Adrenal gland (tissue), 12 donors: ENCODE measurements around the gene DCAF6. TPM values are rescaled to one million over a fixed set of nuclear protein-coding genes. Genes with fewer than 3 reads are reported as not detected.

Experiments
- DNase-seq, 7 donors: peaks; one replicate each; pipeline ENCODE4 v3.0.0-alpha.2; 2019 to 2020
- H3K27ac ChIP-seq, 5 donors: fragments of 200-600 bp; sonication (generic) in 4 of 5; 1 replicate in 3 of 5; 2 replicates in 2 of 5; pipeline versions ENCODE4 v1.5.1 to v1.8.0; 2016 to 2020; ENCODE audit warnings: mild to moderate bottlenecking in 1 of 5
- H3K27me3 ChIP-seq: fragments of 200-600 bp; 2 replicates; pipeline ENCODE4 v1.8.0; 2021
- H3K36me3 ChIP-seq, 2 donors: fragments of 200-600 bp; replicated peaks in 1 of 2; 1 replicate in 1 of 2; 2 replicates in 1 of 2; pipeline versions ENCODE4 v1.5.1 to v1.8.0; 2018 to 2022
- H3K4me1 ChIP-seq, 2 donors: fragments of 200-600 bp; replicated peaks in 1 of 2; 1 replicate in 1 of 2; 2 replicates in 1 of 2; pipeline versions ENCODE4 v1.5.1 to v1.8.0; 2018 to 2021
- H3K4me3 ChIP-seq, 4 donors: fragments of 200-600 bp; sonication (generic) in 3 of 4; one replicate each; pipeline ENCODE4 v1.5.1; 2016 to 2018
- H3K9me3 ChIP-seq, 3 donors: fragments of 200-600 bp; sonication (generic) in 1 of 3; replicated peaks in 1 of 3; 1 replicate in 2 of 3; 2 replicates in 1 of 3; pipeline versions ENCODE4 v1.5.1 to v1.8.0; 2016 to 2021
- POLR2A ChIP-seq, 2 donors: fragments of 450-650 bp; IDR thresholded peaks; one replicate each; pipeline ENCODE4 v1.6.1; 2017; ENCODE audit warnings: antibody characterized with exemption in 2 of 2, mild to moderate bottlenecking in 2 of 2, moderate library complexity in 1 of 2
- WGBS, 4 donors: extraction: QIAGEN DNeasy Blood & Tissue Kit in 2 of 4; methylation state at CpG; one replicate each; pipeline versions ENCODE4 v1.1.5 to v1.1.7; 2013 to 2017; 5-methylcytosine and 5-hydroxymethylcytosine counted together
- intact Hi-C, 2 donors: fragments of 100-400 bp; cut with DNase I; formaldehyde crosslinking; loops; one replicate each; pipeline versions ENCODE4 v1.14.1 to v1.15.0; 2022 to 2023
- polyA plus RNA-seq, 3 donors: library from polyadenylated mRNA; stranded (reverse); fragments of 200-250 nt in 2 of 3; fragments of 350-450 nt in 1 of 3; fragmentation: Illumina TruSeq in 1 of 3; extraction: RNeasy Lipid Tissue Mini Kit (QIAGEN cat#74804) in 1 of 3; gene quantifications; one replicate each; pipeline ENCODE4 v1.2.3, GENCODE V29; 2013 to 2014
- total RNA-seq, 9 donors: library from RNA; depleted of rRNA in 4 of 9; stranded (reverse); fragments of >200 nt in 4 of 9; fragments of 120-200 nt in 1 of 9; fragmentation: NEBNext Ultra II Directional in 1 of 9; extraction: Animal tissue kit (Norgen Biotek cat#: 25700) in 1 of 9; gene quantifications; one replicate each; pipeline versions ENCODE4 v1.1.0 to v1.2.4, GENCODE V29; 2013 to 2023
- TF ChIP-seq, protein P1 (sequence below), 6 experiments: fragments of 450-650 bp in 4 of 6; fragments of 200-600 bp in 2 of 6; sonication (generic) in 1 of 6; IDR thresholded peaks; 1 replicate in 5 of 6; 2 replicates in 1 of 6; pipeline versions ENCODE4 v1.5.1 to v1.8.0; 2016 to 2021; ENCODE audit warnings: antibody characterized with exemption in 6 of 6, mild to moderate bottlenecking in 2 of 6, moderate library complexity in 1 of 6
- donor health status: healthy with polysubstance abuse.
- donor health status: Bipolar disorder and iron deficiency.
- donor health status: DM: yes; HTN: yes; CAD: no.
- donor health status: DM: no; HTN: no; CAD: no.
- donor health status: DM: no; HTN: no; CAD: no.
- donor health status: DM: yes; HTN: yes; CAD: no.

Gene DCAF6
- total and polyA plus RNA-seq, 12 donors = 46.4 to 160 (median 90.5) TPM

DNA sequence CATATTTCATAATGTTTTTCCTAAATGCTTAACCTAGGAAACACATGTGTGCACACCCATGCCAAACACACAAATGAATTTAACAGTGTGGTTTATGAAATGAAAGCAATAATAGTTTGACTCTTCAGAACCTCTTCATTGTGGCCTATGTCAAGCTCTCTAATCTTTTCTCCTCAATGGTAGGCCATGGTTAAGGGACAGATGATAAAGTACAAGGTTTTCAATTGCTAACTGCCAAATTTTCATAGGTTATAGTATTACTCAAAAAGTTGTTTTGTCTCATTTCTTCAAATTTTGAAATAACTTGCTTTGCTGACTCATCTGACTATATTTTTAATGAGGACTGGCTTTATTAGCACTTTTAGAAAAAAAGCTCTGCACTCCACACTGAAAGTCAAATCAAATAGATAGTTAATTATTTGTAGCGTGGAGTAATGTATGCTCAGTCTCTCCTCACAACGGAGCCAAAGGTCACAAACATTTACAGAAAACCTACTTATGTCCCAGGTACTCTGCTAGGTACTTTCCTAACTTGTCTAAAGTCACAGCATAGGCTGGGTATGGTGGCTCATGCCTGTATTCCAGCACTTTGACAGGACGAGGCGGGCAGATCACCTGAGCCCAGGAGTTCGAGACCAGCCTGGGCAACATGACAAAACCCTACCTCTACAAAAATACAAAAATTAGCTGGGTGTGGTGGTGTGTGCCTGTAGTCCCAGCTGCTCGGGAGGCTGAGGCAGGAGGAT, 19.5 kb upstream of the DCAF6 start:
- Histone ChIP-seq H3K4me1 (peaks cover 4 to 6% of the 10 kb centered on the region in 2 donors), H3K9me3 (no peaks in the 10 kb centered on the region), H3K27ac (no peak overlapping the region), H3K27me3 (no peaks in the 10 kb centered on the region), H3K36me3 (no peaks in the 10 kb centered on the region), H3K4me3 (no peak overlapping the region)
- intact Hi-C loops = no loop called here
- no peak for DNase-seq
- no peak for TF ChIP-seq POLR2A (IDR thresholded peaks at IDR 0.05)
- TF ChIP-seq, protein P1, sequence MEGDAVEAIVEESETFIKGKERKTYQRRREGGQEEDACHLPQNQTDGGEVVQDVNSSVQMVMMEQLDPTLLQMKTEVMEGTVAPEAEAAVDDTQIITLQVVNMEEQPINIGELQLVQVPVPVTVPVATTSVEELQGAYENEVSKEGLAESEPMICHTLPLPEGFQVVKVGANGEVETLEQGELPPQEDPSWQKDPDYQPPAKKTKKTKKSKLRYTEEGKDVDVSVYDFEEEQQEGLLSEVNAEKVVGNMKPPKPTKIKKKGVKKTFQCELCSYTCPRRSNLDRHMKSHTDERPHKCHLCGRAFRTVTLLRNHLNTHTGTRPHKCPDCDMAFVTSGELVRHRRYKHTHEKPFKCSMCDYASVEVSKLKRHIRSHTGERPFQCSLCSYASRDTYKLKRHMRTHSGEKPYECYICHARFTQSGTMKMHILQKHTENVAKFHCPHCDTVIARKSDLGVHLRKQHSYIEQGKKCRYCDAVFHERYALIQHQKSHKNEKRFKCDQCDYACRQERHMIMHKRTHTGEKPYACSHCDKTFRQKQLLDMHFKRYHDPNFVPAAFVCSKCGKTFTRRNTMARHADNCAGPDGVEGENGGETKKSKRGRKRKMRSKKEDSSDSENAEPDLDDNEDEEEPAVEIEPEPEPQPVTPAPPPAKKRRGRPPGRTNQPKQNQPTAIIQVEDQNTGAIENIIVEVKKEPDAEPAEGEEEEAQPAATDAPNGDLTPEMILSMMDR (IDR thresholded peaks at IDR 0.05) = no peak
- WGBS, 4 donors = 95 to 98% (median 97%) methylated on average over 6 of the region's 6 CpGs

DNA sequence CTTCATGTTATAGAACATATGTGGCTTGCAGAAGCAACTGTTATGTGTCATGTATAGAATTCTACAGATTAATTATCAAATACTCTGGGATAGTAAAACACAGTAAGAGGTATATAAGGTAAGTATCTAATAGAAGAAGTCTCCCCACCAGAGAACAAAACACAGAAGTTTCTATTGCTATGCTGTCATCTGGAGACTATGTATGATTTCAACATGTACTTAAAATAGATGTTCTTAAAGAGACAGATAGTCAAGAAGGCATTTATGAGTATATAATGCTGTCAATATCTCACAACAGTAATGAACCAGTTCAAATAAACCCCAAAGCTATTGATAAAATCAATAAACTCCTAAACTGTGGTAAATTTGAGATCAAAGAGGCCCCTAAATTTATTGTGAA, 14.5 kb upstream of the DCAF6 start:
- H3K4me1 ChIP-seq = peaks cover 15 to 28% of the 10 kb centered on the region in 2 donors
- H3K36me3 ChIP-seq = no peaks in the 10 kb centered on the region
- no peaks in the 10 kb centered on the region for H3K9me3 ChIP-seq
- H3K27ac ChIP-seq = no peak overlapping the region
- no peak for DNase-seq
- no peak overlapping the region for H3K4me3 ChIP-seq
- H3K27me3 ChIP-seq = no peaks in the 10 kb centered on the region
- TF ChIP-seq, protein P1 (IDR thresholded peaks at IDR 0.05) = no peak
- no peak for TF ChIP-seq POLR2A (IDR thresholded peaks at IDR 0.05)
- intact Hi-C loops = no loop called here

DNA sequence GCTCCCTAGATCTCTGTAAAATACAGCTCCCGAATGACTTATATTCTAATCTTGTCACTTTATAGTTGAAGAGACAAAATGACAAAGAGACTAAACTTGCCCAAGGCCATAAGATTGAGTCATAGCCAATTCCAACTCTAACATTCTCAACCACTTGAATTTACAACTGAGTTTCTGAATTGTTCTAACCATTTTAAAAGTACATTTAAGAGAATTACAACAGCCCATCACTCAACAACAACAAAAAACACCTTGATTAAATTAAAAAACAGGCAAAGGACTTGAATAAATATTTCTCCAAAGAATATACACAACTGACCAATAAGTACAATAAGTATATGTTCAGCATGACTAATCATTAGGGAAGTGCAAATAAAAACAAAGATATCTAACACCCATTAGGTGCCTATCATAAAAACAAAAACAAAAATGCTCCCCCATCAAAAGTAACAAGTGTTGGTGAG, 13.8 kb upstream of the DCAF6 start:
- Histone ChIP-seq H3K36me3 (no peaks in the 10 kb centered on the region), H3K4me3 (no peak overlapping the region), H3K27ac (no peak overlapping the region), H3K27me3 (no peaks in the 10 kb centered on the region), H3K4me1 (peaks cover 15 to 32% of the 10 kb centered on the region in 2 donors), H3K9me3 (no peaks in the 10 kb centered on the region)
- DNase-seq = no peak
- intact Hi-C loops = no loop called here
- TF ChIP-seq, protein P1 (IDR thresholded peaks at IDR 0.05) = no peak
- TF ChIP-seq POLR2A (IDR thresholded peaks at IDR 0.05) = no peak
- WGBS, 4 donors = 34 to 50% (median 44%) methylated on average over 1 of the region's 1 CpG

DNA sequence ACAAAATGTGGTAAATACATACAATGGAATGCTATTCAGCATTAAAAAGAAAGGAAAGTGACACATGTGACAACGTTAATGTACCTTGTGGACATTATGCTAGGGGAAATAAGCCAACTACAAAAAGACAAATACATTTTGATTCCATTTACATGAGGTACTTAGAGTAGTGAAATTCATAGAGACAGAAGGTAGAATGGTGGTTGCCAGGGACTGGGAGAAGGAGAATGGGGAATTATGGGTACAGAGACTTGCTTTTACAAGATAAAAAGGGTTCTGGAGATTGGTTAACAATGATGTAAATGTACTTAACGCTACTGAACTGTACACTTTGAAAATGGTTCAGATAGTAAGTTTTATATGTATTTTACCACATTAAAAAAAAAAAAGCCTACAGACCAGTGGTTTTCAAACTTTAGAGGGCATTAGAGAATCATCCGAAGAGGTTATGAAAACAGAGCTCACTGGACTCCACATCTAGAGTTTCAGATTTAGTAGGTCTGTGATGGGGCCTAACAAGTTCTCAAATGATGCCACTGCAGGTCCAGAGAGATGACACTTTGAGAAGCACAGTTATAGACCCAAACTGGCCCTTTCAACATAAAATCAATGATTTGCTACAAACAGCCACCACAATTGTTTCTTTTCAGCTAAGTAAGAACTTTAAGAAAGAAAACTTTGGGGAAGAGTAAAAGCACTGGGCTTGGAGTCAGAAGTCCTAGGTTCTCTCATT, 13.0 kb upstream of the DCAF6 start:
- intact Hi-C loops = no loop called here
- no peaks in the 10 kb centered on the region for H3K27me3 ChIP-seq
- WGBS, 4 donors = 92 to 98% (median 94%) methylated on average over 3 of the region's 3 CpGs
- H3K27ac ChIP-seq = peak overlapping the region in 1 of 5 donors; percentile 16
- TF ChIP-seq, protein P1 (IDR thresholded peaks at IDR 0.05) = no peak
- TF ChIP-seq POLR2A (IDR thresholded peaks at IDR 0.05) = no peak
- no peak for DNase-seq
- no peaks in the 10 kb centered on the region for H3K36me3 ChIP-seq
- H3K4me3 ChIP-seq = no peak overlapping the region
- no peaks in the 10 kb centered on the region for H3K9me3 ChIP-seq
- H3K4me1 ChIP-seq = peaks cover 15 to 32% of the 10 kb centered on the region in 2 donors
